NCI-H748 treated with DMSO at 0.1 percent for 48 hours (cell line): ENCODE data around the gene MBD3L2B.
"Not testable (repeated sequence)": the region's sequence is repeated elsewhere in the genome, so short reads cannot be mapped to it uniquely, and the experiment has no call there.

Experiments used
- DNase-seq: peaks from one replicate; lab custom pipeline; 2025; lab: John Stamatoyannopoulos, UW

Gene MBD3L2B

DNA sequence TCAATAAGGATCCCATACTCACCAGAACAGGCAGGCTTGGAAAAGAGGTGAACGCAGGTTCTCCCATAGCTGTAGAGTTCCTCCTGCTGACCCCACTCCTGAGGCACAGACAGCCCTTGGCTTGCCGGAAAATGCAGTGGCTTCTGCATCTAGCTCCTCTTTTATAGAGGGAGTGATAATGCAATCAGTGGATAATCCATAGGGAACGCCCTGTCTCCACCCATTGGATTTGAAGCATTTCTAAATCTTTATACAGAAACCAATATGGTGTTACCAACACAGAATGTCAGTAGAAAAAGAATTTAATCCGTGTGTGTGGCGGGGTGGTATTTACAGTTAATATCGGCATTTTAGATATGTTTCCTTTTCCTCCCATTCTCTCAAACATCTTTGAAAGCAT, at the start of gene MBD3L2B:
TSS of gene MBD3L2B (minus strand) at position 101 of the 400 bp plus-strand sequence. CDS start at position 67, 34 bp downstream.
- DNase-seq, result not testable (repeated sequence)

DNA sequence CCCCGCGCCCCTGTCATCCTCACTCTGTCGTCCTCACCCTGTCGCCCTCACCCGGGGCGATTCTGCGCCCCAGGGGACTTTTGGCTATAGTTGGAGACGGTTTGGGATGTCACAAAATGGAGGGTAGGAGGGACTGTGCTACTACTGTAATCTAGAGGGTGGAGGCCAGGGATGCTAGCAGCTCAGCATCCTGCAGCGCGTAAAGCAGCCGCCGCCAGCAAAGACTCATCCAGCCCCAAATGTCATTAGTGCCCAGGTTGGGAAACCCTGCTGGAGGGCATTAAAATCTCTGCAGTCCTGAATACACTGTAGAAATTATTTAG, 48.6 kb upstream of the MBD3L2B start:
- no peak for DNase-seq

DNA sequence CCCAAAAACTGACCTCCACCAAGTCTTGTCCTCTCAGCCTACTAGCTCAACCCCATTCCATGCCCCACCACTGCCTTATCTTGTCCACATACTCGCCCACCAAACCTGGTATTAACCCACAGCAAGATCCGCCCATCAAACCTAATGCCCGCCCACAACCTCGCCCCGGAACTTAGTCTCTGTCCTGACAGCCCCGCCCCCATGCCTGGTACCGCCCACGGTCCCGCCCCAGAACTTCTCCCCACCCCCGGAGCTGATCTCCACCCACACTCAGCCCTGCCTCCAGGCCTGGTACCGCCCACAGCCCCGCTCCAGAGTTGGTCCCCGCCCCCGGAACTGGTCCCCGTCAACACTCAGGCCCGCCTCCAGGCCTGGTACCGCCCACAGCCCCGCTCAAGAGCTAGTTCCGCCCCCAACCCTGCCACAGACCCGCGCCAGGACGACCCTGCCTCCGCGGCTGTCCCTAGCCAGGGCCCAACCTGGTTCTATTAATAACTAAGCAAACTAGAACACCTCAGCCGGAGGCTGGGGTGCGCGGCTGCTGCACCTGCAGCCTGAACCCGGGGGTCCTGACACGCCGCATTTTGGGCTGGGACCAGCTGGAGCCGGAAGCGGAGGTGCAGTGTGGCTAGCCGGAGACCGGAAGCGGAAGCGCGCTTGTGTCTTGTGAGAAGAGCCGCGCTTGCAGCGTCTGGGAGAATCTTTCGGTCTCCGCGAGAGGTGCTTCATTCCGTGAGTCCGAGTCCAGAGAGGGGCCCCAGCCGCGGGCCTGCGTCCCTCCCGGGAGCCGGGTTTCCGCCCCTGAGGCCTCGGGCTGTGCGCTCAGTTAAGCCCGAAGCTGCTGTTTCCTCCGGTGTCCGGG, 48.0 kb upstream of the MBD3L2B start, which contains the start of gene ZNF557:
TSS of gene ZNF557 (plus strand) at position 662 of the 862 bp plus-strand sequence. CDS start 5,372 bp downstream, outside the sequence.
- peak; percentile 77 for DNase-seq

DNA sequence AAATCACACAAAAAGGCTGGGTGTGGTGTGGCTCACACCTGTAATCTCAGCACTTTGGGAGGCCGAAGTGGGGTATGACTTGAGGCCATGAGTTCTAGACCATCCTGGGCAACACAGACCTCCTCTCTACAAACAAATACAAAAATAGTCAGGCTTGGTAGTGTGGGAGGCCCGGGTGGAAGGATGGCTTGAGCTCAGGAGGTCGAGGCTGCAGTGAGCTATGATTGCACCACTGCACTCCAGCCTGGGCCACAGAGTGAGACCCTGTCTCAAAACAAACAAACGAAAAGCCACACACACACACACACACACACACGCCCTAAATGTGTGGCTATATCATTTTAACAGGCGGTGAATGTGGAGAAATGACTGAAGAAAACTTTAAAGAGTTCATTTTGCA, 47.4 kb upstream of the MBD3L2B start:
- DNase-seq, result no peak

DNA sequence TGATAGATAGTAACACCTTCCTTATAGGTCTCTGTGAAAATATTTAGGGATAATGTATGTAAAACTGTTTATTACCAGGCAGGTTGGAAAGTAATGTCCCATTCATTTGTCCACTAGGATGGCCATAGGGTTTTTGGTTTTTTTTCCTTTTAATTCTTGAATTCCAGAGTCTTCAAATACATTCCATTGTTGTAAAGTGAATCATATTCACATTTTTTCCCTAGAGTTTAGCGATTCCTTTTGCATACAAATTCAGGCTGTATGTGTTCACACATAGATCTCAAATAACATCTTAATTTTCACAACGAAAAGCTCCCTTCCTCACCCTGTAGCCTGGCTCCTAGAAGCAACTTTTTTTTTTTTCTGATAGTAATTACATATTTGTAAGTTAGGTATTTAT, 46.5 kb upstream of the MBD3L2B start:
- no peak for DNase-seq

DNA sequence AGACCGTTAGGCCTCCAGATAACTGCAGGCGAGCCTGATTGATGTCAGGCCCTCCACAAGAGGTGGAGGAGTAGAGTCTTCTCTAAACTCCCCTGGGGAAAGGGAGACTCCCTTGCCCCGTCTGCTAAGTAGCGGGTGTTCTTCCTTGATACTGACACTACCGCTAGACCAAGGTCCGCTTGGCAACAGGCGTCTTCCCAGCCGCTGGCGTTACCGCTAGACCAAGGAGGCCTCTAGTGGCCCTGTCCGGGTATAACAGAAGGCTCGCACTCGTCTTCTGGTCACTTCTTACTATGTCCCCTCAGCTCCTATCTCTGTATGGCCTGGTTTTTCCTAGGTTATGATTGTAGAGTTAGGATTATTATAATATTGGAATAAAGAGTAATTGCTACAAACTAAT, 45.9 kb upstream of the MBD3L2B start:
- not testable (repeated sequence) for DNase-seq

DNA sequence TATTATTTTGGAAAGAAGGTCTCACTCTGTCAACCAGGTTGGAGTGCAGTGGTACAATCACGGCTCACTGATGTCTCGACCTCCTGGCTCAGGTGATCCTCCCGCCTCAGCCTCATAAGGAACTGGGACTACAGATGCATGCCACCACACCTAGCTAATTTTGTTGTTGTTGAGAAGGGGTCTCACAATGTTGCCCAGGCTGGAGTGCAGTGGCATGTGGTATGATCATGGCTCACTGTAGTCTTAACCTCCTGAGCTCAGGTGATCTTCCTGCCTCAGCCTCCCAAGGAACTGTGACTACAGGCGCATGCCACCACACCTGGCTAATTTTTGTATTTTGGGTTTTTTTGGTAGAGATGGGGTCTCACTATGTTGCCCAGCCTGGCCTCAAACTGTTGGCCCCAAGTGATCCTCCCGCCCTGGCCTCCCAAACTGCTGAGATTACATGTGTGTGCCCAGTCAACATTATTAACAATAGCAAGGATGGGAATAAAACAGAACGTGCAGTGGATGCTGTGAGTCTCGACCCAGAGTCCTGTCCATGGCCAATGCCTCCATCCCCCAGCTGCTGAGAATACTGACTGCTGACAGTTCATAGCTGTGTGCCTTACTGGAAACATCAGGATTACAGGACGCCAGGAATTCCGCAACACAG, 42.7 kb upstream of the MBD3L2B start:
- DNase-seq, result no peak

DNA sequence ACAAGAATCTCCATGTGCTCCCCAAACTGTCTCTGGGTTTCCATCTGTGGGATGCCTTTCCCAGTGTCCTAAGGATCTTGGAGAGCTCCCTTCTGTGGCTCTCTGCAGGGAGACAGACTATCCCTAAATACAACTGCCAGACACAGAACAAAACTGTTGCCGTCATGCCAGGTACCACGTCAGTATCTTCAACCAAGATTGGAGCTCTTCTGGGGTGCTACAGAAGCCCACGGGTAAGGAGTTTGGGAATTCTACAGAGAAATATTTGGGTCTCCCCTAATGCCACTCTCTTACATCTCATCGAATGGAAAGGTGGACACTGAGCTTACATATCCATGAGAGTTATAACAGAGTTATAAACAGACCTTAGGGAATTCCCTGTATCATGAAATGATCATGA, 42.1 kb upstream of the MBD3L2B start:
- no peak for DNase-seq

DNA sequence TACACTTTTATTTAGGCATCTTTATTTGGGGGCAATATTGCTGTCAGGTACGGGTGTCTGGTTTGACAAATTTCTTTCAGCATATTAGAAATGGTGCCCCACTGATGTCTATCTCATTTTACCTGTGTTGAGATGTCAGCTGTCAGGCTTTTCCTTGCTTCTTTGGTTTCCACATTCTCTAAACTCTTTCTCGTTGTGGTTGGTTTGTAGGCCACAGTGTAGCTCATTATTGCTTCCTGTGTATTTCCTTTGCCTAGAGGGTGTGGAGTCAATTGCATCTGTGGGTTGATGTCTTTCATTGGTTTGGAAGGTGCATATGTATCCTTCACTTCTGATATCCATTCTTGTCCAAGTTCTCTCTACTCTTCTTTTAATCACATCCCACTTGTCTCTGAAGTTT, 38.7 kb upstream of the MBD3L2B start:
- not testable (repeated sequence) for DNase-seq

DNA sequence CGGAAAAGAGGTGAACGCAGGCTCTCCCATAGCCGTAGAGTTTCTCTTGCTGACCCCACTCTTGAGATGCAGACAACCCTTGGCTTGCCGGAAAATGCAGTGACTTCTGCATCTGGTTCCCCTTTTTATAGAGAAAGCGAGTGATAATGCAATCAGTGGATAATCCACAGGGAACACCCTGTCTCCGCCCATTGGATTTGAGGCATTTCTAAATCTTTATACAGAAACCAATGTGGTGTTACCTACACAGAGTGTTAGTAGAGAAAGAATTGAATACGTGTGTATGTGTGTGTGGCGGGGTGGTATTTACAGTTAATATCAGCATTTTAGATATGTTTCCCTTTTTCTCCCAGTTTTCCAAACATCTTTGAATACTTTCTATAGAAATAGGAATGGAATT, 37.3 kb upstream of the MBD3L2B start, which contains the start of gene MBD3L3:
TSS of gene MBD3L3 (minus strand) at position 101 of the 400 bp plus-strand sequence. CDS start at position 30, 71 bp downstream.
- DNase-seq, result not testable (repeated sequence)

DNA sequence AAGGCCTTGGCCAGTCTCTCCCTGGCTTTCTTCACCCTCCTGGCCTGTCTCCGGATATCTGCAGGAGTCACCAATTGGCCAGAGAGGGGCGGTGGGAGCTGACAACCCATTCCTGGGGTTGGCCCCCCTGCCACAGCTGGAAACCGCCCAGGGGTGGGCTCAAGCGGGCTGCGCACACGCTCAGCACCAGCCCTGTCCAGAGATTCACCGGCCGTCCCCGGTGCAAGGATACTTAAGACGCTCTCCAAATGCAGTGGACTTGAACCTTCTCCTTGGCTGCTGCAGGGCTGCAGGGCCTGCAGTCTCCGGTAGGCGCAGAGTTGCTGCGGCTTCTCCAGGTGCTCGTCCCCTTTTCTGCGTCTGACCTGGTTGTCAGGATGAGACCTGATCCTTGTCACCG, 35.1 kb upstream of the MBD3L2B start:
- not testable (repeated sequence) for DNase-seq

DNA sequence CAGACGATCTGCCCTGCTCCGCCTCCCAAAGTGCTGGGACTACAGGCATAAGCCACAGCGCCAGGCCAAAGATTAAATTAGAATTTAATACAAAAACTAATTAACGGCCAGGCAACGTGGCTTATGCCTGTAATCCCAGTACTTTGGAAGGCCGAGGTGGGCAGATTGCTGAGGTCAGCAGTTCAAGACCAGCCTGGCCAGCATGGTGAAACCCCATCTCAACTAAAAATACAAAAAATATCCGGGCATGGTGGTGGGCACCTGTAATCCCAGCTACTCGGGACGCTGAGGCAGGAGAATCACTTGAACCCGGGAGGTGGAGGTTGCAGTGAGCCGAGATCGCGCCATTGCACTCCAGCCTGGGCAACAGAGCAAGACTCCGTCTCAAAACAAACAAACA, 34.4 kb upstream of the MBD3L2B start:
- DNase-seq, result not testable (repeated sequence)

DNA sequence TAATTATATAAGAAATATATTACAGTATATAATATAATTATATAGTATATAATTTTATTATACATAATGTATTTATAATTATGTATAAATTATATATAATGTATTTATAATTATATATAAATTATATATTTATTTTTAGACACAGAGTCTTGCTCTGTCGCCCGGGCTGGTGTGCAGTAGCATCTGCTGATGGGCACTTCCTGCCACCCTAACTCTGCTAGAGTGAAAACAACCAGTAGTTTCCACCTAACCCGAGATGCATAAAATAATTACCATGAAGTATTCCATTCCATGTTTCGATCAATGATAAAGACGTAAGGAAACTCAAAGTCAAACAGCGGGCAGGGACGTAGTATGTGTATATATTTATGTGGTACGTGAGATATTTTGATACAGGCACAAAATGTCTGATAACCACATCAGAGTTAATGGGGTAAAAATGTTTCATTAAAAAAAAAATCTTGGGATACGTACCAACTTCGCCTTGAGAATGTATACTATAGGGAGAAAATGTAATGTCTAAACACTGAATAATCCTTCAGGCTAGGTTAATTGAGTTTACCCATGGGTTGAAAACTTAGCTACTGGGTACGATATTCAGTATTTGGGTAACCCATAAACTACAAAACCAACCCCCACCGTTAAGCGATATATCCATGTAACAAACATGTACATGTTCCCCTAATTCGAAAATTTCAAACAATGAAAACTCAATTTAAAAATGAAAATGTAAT, 33.6 kb upstream of the MBD3L2B start:
- not testable (repeated sequence) for DNase-seq

DNA sequence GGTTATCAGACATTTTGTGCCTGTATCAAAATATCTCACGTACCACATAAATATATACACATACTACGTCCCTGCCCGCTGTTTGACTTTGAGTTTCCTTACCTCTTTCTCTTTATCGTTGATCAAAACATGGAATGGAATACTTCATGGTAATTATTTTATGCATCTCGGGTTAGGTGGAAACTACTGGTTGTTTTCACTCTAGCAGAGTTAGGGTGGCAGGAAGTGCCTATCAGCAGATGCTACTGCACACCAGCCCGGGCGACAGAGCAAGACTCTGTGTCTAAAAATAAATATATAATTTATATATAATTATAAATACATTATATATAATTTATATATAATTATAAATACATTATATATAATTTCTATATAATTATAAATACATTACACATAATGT, 31.7 kb upstream of the MBD3L2B start:
- not testable (repeated sequence) for DNase-seq

DNA sequence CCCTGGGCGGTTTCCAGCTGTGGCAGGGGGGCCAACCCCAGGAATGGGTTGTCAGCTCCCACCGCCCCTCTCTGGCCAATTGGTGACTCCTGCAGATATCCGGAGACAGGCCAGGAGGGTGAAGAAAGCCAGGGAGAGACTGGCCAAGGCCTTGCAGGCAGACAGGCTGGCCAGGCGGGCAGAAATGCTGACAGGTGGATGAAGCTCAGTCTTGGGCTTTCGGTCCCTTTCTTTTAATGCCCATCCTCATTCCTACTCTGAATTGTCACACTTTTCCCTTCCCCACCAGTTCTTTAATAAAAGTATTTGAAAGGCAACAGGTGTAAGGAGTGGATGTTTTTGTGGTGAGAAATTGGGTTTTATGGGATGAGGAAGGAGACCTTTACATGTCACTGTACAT, 30.2 kb upstream of the MBD3L2B start:
- DNase-seq, result not testable (repeated sequence)

DNA sequence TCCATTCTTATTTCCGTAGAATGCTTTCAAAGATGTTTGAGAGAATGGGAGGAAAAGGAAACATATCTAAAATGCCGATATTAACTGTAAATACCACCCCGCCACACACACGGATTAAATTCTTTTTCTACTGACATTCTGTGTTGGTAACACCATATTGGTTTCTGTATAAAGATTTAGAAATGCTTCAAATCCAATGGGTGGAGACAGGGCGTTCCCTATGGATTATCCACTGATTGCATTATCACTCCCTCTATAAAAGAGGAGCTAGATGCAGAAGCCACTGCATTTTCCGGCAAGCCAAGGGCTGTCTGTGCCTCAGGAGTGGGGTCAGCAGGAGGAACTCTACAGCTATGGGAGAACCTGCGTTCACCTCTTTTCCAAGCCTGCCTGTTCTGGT, 27.8 kb upstream of the MBD3L2B start, which contains the start of gene MBD3L2:
TSS of gene MBD3L2 (plus strand) at position 301 of the 400 bp plus-strand sequence. CDS start at position 354, 53 bp downstream.
- DNase-seq, result not testable (repeated sequence)

DNA sequence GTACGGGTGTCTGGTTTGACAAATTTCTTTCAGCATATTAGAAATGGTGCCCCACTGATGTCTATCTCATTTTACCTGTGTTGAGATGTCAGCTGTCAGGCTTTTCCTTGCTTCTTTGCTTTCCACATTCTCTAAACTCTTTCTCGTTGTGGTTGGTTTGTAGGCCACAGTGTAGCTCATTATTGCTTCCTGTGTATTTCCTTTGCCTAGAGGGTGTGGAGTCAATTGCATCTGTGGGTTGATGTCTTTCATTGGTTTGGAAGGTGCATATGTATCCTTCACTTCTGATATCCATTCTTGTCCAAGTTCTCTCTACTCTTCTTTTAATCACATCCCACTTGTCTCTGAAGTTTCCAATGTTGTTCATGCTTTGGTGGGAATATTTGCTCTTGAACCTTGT, 20.3 kb upstream of the MBD3L2B start:
- DNase-seq, result not testable (repeated sequence)

DNA sequence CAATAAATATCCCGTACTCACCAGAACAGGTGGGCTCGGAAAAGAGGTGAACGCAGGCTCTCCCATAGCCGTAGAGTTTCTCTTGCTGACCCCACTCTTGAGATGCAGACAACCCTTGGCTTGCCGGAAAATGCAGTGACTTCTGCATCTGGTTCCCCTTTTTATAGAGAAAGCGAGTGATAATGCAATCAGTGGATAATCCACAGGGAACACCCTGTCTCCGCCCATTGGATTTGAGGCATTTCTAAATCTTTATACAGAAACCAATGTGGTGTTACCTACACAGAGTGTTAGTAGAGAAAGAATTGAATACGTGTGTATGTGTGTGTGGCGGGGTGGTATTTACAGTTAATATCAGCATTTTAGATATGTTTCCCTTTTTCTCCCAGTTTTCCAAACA, 18.8 kb upstream of the MBD3L2B start, which contains the start of gene MBD3L4:
TSS of gene MBD3L4 (minus strand) at position 101 of the 400 bp plus-strand sequence. CDS start at position 66, 35 bp downstream.
- not testable (repeated sequence) for DNase-seq

DNA sequence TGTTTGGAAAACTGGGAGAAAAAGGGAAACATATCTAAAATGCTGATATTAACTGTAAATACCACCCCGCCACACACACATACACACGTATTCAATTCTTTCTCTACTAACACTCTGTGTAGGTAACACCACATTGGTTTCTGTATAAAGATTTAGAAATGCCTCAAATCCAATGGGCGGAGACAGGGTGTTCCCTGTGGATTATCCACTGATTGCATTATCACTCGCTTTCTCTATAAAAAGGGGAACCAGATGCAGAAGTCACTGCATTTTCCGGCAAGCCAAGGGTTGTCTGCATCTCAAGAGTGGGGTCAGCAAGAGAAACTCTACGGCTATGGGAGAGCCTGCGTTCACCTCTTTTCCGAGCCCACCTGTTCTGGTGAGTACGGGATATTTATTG, 9.0 kb upstream of the MBD3L2B start, which contains the start of gene MBD3L5:
TSS of gene MBD3L5 (plus strand) at position 301 of the 400 bp plus-strand sequence. CDS start at position 335, 34 bp downstream.
- DNase-seq, result not testable (repeated sequence)

DNA sequence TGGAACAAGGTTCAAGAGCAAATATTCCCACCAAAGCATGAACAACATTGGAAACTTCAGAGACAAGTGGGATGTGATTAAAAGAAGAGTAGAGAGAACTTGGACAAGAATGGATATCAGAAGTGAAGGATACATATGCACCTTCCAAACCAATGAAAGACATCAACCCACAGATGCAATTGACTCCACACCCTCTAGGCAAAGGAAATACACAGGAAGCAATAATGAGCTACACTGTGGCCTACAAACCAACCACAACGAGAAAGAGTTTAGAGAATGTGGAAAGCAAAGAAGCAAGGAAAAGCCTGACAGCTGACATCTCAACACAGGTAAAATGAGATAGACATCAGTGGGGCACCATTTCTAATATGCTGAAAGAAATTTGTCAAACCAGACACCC, 7.6 kb upstream of the MBD3L2B start:
- not testable (repeated sequence) for DNase-seq

DNA sequence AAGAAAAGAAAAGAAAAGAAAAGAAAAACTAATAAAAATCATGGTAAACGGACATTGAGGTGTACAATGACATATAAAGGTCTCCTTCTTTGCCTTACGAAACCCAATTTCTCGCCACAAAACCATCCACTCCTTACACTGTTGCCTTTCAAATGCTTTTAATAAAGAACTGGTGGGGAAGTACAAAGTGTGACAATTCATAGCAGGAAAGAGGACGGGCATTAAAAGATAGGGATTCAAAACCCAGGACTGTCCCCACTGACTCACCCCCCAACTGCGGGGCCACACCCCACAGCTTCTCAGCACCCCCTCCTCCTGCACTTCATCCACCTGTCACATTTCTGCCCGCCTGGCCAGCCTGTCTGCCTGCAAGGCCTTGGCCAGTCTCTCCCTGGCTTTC, 2.4 kb downstream of the MBD3L2B start:
- DNase-seq, result no peak

DNA sequence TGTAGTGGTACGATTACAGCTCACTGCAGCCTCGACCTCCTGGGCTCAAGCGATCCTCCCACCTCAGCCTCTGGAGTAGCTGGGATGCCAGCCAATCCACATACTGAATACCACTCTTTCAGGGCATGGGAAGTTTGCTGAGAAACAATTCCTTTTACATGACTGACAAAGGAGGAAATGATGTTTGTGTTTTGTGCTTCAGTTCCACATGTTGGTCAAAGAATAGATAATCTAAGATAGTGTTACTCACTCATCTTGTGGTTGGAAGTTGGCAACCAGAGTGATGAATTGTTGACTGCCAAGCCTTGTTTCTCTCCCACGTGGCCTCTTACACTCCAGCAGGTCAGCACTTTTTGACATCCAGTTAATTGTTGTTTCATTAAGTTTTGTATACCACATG, 7.6 kb downstream of the MBD3L2B start:
- no peak for DNase-seq
